H9 (cell line): ENCODE results near the gene ATP13A4. TPM values are rescaled to one million over a fixed set of nuclear protein-coding genes. Genes with fewer than 3 reads are reported as not detected.

Experiments used
- DNase-seq: peaks from one replicate; pipeline ENCODE4 v3.0.0-alpha.2; 2017
- H2AFZ ChIP-seq: one replicate; pipeline ENCODE4 v1.6.1; 2013; ENCODE audit warnings: mild to moderate bottlenecking, low read length, control low read depth, moderate library complexity
- H2AK5ac ChIP-seq: 2 replicates; pipeline ENCODE4 v1.6.1; 2013; ENCODE audit warnings: low read length, control low read depth, mixed read lengths; ENCODE audit not compliant: insufficient read length
- H2BK120ac ChIP-seq: one replicate; pipeline ENCODE4 v1.6.1; 2013; ENCODE audit warnings: low read depth, mild to moderate bottlenecking, low read length, control low read depth, inconsistent platforms; ENCODE audit not compliant: poor library complexity, severe bottlenecking
- H2BK12ac ChIP-seq: 2 replicates; pipeline ENCODE4 v1.6.1; 2013; ENCODE audit warnings: low read length, control low read depth, mixed read lengths, low read depth; ENCODE audit not compliant: insufficient read length
- H2BK15ac ChIP-seq: 2 replicates; pipeline ENCODE4 v1.6.1; 2013; ENCODE audit warnings: low read depth, low read length, control low read depth
- H2BK20ac ChIP-seq: one replicate; pipeline ENCODE4 v1.6.1; 2013; ENCODE audit warnings: low read depth, mild to moderate bottlenecking, low read length, control low read depth, inconsistent platforms; ENCODE audit not compliant: poor library complexity, severe bottlenecking
- H2BK5ac ChIP-seq: 2 replicates; pipeline ENCODE4 v1.6.1; 2013; ENCODE audit warnings: low read length, control low read depth, mixed read lengths; ENCODE audit not compliant: insufficient read length
- H3K14ac ChIP-seq: 2 replicates; pipeline ENCODE4 v1.6.1; 2013; ENCODE audit warnings: low read length, control low read depth; ENCODE audit not compliant: insufficient read depth
- H3K18ac ChIP-seq: 2 replicates; pipeline ENCODE4 v1.6.1; 2013; ENCODE audit warnings: low read depth, mild to moderate bottlenecking, mixed read lengths, low read length, control low read depth; ENCODE audit not compliant: insufficient read length
- H3K23ac ChIP-seq: 2 replicates; pipeline ENCODE4 v1.6.1; 2013; ENCODE audit warnings: low read length, control low read depth, mixed read lengths, low read depth; ENCODE audit not compliant: insufficient read length
- H3K23me2 ChIP-seq: 2 replicates; pipeline ENCODE4 v1.6.1; 2013; ENCODE audit warnings: low read depth, mild to moderate bottlenecking, mixed read lengths, low read length, control low read depth; ENCODE audit not compliant: insufficient read length, poor library complexity, severe bottlenecking
- H3K27ac ChIP-seq: 2 replicates; pipeline ENCODE4 v1.5.1; 2013; ENCODE audit warnings: low read length, control low read depth, mixed read lengths, low read depth; ENCODE audit not compliant: insufficient read length
- H3K27me3 ChIP-seq: 2 replicates; pipeline ENCODE4 v1.6.1; 2013; ENCODE audit warnings: low read length, control low read depth, inconsistent platforms; ENCODE audit not compliant: insufficient read depth
- H3K4ac ChIP-seq: 2 replicates; pipeline ENCODE4 v1.6.1; 2013; ENCODE audit warnings: low read depth, mild to moderate bottlenecking, control low read depth, inconsistent platforms, low read length, moderate library complexity
- H3K4me1 ChIP-seq: 2 replicates; pipeline ENCODE4 v1.6.1; 2013; ENCODE audit warnings: low read length, control low read depth, inconsistent platforms; ENCODE audit not compliant: insufficient read depth
- H3K4me2 ChIP-seq: 2 replicates; pipeline ENCODE4 v1.6.1; 2013; ENCODE audit warnings: low read length, control low read depth, mixed read lengths; ENCODE audit not compliant: insufficient read length, insufficient read depth
- H3K56ac ChIP-seq: 2 replicates; pipeline ENCODE4 v1.6.1; 2013; ENCODE audit warnings: low read depth, mild to moderate bottlenecking, mixed read lengths, low read length, control low read depth; ENCODE audit not compliant: insufficient read length
- H3K79me1 ChIP-seq: 2 replicates; pipeline ENCODE4 v1.6.1; 2013; ENCODE audit warnings: low read depth, mild to moderate bottlenecking, moderate library complexity, low read length, control low read depth, inconsistent platforms; ENCODE audit not compliant: insufficient read depth, poor library complexity, severe bottlenecking
- H3K79me2 ChIP-seq: 2 replicates; pipeline ENCODE4 v1.6.1; 2013; ENCODE audit warnings: low read length, control low read depth, inconsistent platforms; ENCODE audit not compliant: insufficient read depth
- H3K9ac ChIP-seq: 2 replicates; pipeline ENCODE4 v1.6.1; 2013; ENCODE audit warnings: low read length, control low read depth, mixed read lengths; ENCODE audit not compliant: insufficient read length; ENCODE audit errors: extremely low read depth
- H3K9me3 ChIP-seq: one replicate; pipeline ENCODE4 v1.6.1; 2013; ENCODE audit warnings: low read depth, low read length, inconsistent platforms; ENCODE audit not compliant: control insufficient read depth
- H3T11ph ChIP-seq: one replicate; pipeline ENCODE4 v1.6.1; 2013; ENCODE audit warnings: mild to moderate bottlenecking, low read length, control low read depth, inconsistent platforms
- H4K20me1 ChIP-seq: one replicate; pipeline ENCODE4 v1.6.1; 2013; ENCODE audit not compliant: control insufficient read depth, insufficient read length, insufficient read depth
- H4K5ac ChIP-seq: 2 replicates; pipeline ENCODE4 v1.6.1; 2013; ENCODE audit warnings: low read depth, mild to moderate bottlenecking, mixed read lengths, low read length, control low read depth; ENCODE audit not compliant: insufficient read length
- H4K8ac ChIP-seq: replicated peaks from 2 replicates; pipeline ENCODE4 v1.6.1; 2013; ENCODE audit warnings: low read length, control low read depth, mixed read lengths, low read depth; ENCODE audit not compliant: insufficient read length
- H4K91ac ChIP-seq: 2 replicates; pipeline ENCODE4 v1.6.1; 2013; ENCODE audit warnings: low read depth, mild to moderate bottlenecking, moderate library complexity, mixed read lengths, low read length, control low read depth; ENCODE audit not compliant: insufficient read length
- H3K27ac Mint-ChIP-seq, 3 experiments: 2 replicates in 2 of 3; 3 replicates in 1 of 3; pipeline ENCODE4 v1.8.0; 2020 to 2021; ENCODE audit warnings: mixed read lengths in 3 of 3, mild to moderate bottlenecking in 1 of 3, moderate library complexity in 1 of 3
- H3K27me3 Mint-ChIP-seq: 2 replicates; pipeline ENCODE4 v1.8.0; 2021; ENCODE audit warnings: low read depth, mild to moderate bottlenecking, moderate library complexity, mixed read lengths
- H3K36me3 Mint-ChIP-seq, 3 experiments: 2 replicates in 2 of 3; 3 replicates in 1 of 3; pipeline ENCODE4 v1.8.0; 2020 to 2021; ENCODE audit warnings: low read depth in 3 of 3, mixed read lengths in 3 of 3; ENCODE audit not compliant: insufficient read depth in 1 of 3
- H3K4me1 Mint-ChIP-seq, 2 experiments: 2 replicates each; pipeline ENCODE4 v1.8.0; 2020; ENCODE audit warnings: mixed read lengths in 2 of 2
- H3K4me3 Mint-ChIP-seq, 2 experiments: 2 replicates in 1 of 2; 3 replicates in 1 of 2; pipeline ENCODE4 v1.8.0; 2020 to 2021; ENCODE audit warnings: mild to moderate bottlenecking in 2 of 2, mixed read lengths in 2 of 2, moderate library complexity in 1 of 2
- H3K9me3 Mint-ChIP-seq, 2 experiments: 2 replicates in 1 of 2; 3 replicates in 1 of 2; pipeline ENCODE4 v1.8.0; 2020; ENCODE audit warnings: mild to moderate bottlenecking in 2 of 2, mixed read lengths in 2 of 2, moderate library complexity in 1 of 2
- WGBS: extraction: QIAGEN DNeasy Blood & Tissue Kit; methylation state at CpG from one replicate; pipeline ENCODE4 v1.1.7; 2013; ENCODE audit warnings: missing lambda C conversion rate, low lambda C conversion rate, mixed read lengths; ENCODE audit not compliant: insufficient read length; ENCODE audit errors: extremely low coverage; 5-methylcytosine and 5-hydroxymethylcytosine counted together
- total RNA-seq: library from RNA; stranded (reverse); gene quantifications from 2 replicates; pipeline ENCODE4 v1.2.1, GENCODE V29; 2021
- TF ChIP-seq, protein P1 (sequence below): fragments of 200-600 bp; sonication (generic); conservative IDR thresholded peaks from 3 replicates; pipeline ENCODE4 v1.8.0; 2021; ENCODE audit warnings: antibody characterized with exemption, mild to moderate bottlenecking

Gene ATP13A4
- total RNA-seq, 1 experiment from 2014 or later, result 0.13 TPM

DNA sequence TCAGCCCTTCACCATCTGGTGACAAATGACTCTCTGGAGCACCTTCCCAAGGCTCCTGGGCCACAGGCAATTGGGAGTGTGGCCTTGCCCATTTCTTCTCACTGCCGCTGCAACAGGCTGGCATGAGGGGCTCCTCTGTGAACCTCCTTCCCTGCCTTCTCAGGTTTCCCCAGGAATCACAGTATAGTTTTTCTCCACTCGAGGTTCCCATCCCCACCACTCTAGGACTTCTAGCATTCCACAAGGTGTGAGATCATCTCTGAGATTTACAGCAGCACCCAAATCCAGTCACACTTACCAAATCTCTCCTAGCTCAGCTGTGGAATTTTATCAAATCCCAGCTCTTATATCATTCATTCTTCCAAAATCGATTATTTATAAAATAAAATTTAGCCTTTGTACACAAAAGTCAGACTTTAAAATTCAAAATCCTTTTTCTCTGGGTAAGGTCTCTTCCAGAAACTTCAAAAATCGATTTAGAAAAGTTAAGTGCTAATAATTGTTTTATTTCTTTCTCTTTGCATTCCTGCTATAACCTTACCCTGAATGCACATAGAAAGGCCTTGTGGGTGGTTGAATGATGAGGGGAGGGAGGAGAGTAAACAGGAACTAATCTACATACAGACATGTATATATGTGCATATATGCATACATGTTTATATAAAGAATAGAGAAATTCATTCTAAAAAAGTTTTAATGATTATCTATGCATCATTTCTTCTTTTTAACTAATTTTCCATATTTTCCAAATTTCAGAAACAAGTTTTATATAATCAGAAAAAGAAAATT is 18.9 kb upstream of the ATP13A4 start:
- Histone ChIP-seq H3K4ac (no peak overlapping the region), H2AK5ac (no peak overlapping the region), H3T11ph (no peak overlapping the region), H2BK15ac (no peak overlapping the region), H4K20me1 (no peaks in the 10 kb centered on the region), H3K27ac (no peak overlapping the region), H3K56ac (no peak overlapping the region), H4K8ac (no peak overlapping the region), H3K23ac (no peak overlapping the region), H3K9ac (no peak overlapping the region), H3K9me3 (no peaks in the 10 kb centered on the region), H3K27me3 (no peaks in the 10 kb centered on the region), H2BK120ac (no peak overlapping the region), H3K14ac (no peak overlapping the region), H2BK20ac (no peak overlapping the region), H2AFZ (no peak overlapping the region), H3K18ac (no peak overlapping the region), H3K4me2 (no peak overlapping the region), H3K23me2 (no peaks in the 10 kb centered on the region), H3K79me2 (no peaks in the 10 kb centered on the region), H4K5ac (no peak overlapping the region), H2BK5ac (no peak overlapping the region), H3K4me1 (peaks cover 2% of the 10 kb centered on the region), H3K79me1 (no peaks in the 10 kb centered on the region), H4K91ac (no peak overlapping the region), H2BK12ac (no peak overlapping the region)
- H3K27ac Mint-ChIP-seq, result 0 out of 7 replicates have a peak overlapping the region, but pooled peaks of 1 of the 3 experiments have one; percentile 11
- no peaks in the 10 kb centered on the region for H3K36me3 Mint-ChIP-seq
- H3K27me3 Mint-ChIP-seq, result no peaks in the 10 kb centered on the region
- no peaks in the 10 kb centered on the region for H3K9me3 Mint-ChIP-seq
- TF ChIP-seq, protein P1, sequence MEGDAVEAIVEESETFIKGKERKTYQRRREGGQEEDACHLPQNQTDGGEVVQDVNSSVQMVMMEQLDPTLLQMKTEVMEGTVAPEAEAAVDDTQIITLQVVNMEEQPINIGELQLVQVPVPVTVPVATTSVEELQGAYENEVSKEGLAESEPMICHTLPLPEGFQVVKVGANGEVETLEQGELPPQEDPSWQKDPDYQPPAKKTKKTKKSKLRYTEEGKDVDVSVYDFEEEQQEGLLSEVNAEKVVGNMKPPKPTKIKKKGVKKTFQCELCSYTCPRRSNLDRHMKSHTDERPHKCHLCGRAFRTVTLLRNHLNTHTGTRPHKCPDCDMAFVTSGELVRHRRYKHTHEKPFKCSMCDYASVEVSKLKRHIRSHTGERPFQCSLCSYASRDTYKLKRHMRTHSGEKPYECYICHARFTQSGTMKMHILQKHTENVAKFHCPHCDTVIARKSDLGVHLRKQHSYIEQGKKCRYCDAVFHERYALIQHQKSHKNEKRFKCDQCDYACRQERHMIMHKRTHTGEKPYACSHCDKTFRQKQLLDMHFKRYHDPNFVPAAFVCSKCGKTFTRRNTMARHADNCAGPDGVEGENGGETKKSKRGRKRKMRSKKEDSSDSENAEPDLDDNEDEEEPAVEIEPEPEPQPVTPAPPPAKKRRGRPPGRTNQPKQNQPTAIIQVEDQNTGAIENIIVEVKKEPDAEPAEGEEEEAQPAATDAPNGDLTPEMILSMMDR, result no peak
- 100% methylated on average over 1 of the region's 4 CpGs for WGBS
- H3K4me1 Mint-ChIP-seq, result peaks cover 18 to 24% of the 10 kb centered on the region in 2 experiments
- DNase-seq, result no peak
- no peak overlapping the region for H3K4me3 Mint-ChIP-seq
